Stimulated activated CD8-positive, alpha-beta memory T cell treated with anti-CD3 and anti-CD28 coated beads, Interleukin-7, amount 100 ng/mL, for 24 hours (primary cell): ENCODE results near the gene SCYGR1.
"Not testable (repeated sequence)": the region's sequence is repeated elsewhere in the genome, so short reads cannot be mapped to it uniquely, and the experiment has no call there.

Experiments
- DNase-seq: peaks from one replicate; pipeline ENCODE4 v3.0.0-alpha.2; 2020; ENCODE audit warnings: low read depth

SCYGR1 gene

GRCh38 chr2:227370092-227370491, 17.7 kb downstream of the SCYGR1 start:
- no peak for DNase-seq

DNA sequence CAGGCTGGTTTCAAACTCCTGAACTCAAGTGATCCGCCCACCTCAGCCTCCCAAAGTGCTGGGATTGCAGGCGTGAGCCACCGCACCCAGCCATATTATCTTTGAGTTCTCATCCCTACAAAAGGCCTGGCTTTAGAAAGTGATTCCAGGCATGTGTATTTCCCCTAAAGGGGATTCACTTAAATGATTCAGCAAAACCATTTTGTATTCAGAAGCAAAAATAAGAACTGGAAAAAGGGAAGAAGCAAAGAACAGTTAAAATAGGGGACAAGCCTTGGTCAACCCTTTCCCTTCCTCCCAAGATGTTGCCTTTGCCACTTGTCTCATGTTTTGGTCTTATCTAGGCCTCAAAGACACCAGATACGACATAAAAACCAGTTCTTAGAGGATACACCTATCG, 19.2 kb downstream of the SCYGR1 start:
- no peak for DNase-seq

DNA sequence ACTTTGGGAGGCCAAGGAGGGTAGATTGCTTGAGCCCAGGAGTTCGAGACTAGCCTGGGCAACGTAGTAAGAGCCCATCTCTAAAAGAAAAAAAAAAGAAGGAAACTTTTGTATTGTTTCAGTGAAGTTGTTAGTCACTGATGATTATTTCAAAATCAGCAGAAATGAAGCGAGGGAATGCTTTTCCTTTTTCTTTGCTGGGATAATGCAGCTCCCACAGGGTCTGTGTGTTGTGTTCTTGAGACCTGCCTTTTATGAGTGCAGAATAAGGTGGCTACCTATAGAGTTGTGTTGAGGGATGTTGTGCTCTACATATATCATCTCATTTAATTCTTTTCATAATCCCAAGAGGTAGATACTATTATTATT, 20.3 kb downstream of the SCYGR1 start:
- no peak for DNase-seq

DNA sequence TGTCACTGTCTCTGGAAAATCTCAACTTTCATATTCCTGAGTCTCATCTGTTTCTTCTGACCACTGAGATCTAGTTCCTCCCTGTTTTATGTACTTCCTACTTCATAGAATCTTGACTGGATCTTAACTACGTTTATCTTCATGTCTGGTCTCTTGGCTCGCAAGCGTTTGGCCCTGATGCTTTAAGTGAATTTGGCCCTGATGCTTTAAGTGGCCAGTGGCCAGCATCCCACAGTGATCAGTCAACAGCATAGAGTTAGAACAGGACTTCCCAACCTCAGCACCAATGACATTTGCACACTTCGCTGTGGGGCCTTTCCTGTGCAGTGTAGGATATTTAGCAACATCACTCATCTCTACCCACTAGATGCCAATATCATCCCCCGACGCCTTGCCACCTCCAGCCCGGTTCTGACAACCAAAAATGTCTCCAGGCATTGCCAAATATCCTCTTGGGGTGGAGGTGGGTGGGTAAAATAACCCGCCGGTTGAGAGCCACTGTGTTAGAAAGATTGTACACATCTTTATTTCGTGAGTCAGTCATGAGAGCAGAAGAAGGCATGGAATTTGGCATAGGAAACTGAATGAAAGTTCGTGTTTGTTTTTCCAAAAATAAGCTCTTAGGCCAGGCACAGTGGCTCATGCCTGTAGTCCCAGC, 20.9 kb downstream of the SCYGR1 start:
- DNase-seq, result no peak

- DNase-seq, result no peak
These were observed 21.9 kb downstream of the SCYGR1 start for GRCh38 chr2:227365833-227366232.

GRCh38 chr2:227364585-227365263, 23.0 kb downstream of the SCYGR1 start:
- not testable (repeated sequence) for DNase-seq

- DNase-seq, result no peak
These were observed 24.0 kb downstream of the SCYGR1 start for GRCh38 chr2:227363756-227364155.

- DNase-seq, result no peak
These were observed 27.4 kb downstream of the SCYGR1 start for GRCh38 chr2:227360351-227360750.

- no peak for DNase-seq
These were observed 36.1 kb downstream of the SCYGR1 start for GRCh38 chr2:227351639-227352038.

DNA sequence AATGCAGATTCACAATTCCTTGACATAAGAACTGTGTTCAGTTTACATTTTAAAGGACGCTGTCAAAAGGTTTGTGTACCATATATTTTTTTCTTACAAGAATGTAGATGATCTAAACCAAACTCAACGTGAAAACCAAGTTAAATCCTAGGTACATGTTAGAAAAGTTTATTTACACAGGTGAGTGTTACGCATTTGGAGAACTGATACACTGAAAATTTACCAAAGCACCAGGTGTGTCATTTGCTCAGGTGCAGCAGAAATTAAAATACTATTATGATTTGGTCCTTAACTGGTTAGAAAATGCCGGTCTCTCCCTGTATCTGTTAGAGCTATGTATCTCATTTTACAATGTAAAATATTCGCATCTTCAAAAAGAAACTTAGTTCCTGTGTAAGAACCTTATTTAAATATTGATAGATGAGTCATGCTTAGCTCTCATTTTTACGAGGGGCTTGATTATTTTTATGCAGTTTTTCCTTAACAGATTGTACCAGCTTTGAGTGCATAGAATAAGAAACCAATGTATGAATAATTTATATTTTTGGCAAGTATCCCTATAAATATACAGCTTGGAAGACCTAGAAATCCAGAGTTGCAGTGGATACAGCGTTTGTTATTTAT, 37.6 kb downstream of the SCYGR1 start:
- DNase-seq, result no peak

DNA sequence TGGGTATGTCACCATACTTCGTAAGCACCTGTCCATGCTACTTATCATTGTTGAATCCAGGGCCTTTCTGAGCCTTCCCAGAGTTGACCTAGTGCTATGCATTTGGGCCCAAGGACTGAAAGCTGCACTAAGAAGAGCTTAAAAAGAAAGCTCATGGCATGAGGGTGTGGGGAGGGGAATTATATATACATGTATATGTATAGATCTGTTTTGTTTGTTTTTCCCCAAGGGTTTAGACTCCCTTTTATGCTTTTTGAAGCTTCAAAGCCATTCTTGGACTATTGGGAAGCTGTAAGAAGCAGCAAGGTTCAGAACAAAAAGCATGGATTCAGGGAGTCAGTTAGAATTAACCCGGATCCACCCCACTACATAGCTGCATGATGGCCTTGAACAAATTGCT, 39.4 kb downstream of the SCYGR1 start:
- DNase-seq, result no peak

DNA sequence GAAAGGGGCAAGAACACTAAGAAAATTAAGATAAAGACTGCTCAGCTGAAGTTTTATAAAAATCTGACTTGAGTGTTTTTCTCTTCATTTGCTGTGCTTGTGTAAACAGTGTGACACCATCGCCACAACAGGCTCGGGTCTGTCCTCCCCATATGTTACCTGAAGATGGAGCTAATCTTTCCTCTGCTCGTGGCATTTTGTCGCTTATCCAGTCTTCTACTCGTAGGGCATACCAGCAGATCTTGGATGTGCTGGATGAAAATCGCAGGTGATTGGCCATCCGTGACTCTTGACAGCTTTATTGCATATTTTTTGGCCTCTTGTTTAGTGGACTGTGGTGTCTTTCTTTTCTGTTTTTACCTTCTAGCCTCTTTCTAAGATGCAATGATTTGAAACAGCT, 40.6 kb downstream of the SCYGR1 start:
- DNase-seq, result no peak

GRCh38 chr2:227344231-227344630, 43.5 kb downstream of the SCYGR1 start:
- DNase-seq, result no peak

DNA sequence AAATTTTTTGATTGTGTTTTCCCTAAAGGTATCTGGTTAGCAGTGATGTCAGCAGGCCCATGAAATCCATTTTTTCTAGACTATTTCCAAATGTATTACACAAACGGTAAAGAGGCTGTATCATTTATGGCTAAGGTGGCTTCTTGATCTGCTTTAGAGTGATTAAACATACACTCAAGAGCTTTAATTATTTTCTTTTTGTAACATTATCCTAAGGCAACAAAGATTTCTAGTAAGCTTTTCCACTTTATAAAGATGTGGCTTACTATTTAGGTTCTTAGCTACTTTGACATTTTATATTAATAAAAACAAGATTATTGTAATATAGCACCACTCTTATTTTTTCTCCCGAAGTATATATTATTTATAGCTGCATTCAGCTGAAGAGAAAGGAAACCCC, 46.2 kb downstream of the SCYGR1 start:
- no peak for DNase-seq

DNA sequence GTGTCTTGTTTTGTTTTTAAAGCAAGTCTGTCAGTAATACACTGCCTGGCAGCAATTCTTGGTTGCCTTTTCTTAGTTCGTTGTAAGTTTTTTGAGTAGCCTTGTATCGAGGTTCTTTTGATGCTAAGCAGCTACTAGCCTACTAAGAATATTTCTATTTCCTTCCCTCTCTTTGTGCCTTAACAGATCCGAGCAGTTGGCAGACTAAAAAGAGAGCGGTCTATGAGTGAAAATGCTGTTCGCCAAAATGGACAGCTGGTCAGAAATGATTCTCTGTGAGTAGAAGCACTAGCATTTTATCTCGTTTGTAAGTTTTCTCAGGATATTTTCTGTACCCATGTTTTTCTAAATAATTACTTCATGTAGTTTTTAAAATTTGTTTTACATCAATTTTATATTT, 47.6 kb downstream of the SCYGR1 start:
- no peak for DNase-seq

DNA sequence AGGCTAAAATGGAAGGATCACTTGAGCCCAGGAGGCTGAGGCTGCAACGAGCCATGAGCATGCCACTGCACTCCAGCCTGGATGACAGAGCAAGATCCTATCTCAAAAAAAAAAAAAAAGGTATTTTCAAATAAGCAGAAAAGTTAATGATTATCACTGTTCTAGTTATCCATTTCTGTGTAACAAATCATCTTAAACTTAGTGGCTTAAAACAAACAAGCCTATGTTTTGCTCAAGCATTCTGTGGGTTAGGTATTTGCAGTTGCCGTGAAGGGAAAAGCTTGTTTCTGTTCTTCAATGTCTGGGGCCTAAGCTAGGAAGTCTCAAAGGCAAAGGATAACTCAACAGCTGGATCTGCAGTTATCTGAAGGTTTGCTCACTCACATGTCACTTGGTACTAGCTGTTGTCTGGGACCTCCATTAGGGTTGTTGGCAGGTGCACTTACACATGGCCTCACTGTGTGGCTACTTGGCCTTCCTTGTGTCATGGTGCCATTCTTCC, 48.6 kb downstream of the SCYGR1 start:
- no peak for DNase-seq
